NCI-H69 (cell line): ENCODE results near the gene ICA1L.

Source experiments
- DNase-seq: peaks from one replicate; lab custom pipeline; 2025; lab: John Stamatoyannopoulos, UW

ICA1L gene

DNA sequence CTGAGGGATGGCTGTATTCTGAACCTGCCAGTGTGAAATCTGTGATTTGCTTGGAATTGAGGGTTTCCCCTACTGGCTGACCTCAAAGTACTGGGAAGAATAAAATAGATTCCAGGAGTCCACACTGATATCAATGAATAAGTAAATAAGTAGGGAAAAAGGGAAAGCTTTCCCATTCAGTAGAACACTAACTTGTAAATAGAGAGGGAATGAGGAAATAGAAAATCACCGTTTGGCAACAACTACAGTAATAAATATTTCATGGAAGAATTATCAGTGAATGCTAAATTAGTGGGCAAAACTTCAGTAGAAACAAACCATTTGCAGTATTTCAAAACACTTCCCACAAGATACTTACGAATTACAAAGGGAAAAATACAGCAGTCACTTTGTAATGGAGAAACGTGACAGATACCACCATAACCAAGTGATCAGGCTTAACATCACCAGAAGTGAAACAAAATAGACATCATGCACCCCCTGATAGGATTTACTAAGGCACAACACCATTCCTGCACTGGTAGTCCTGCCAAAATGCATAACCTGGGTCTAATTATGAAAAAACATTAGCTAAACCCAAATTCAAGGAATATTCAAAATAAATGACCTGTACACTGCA, 88.5 kb downstream of the ICA1L start:
- no peak for DNase-seq

DNA sequence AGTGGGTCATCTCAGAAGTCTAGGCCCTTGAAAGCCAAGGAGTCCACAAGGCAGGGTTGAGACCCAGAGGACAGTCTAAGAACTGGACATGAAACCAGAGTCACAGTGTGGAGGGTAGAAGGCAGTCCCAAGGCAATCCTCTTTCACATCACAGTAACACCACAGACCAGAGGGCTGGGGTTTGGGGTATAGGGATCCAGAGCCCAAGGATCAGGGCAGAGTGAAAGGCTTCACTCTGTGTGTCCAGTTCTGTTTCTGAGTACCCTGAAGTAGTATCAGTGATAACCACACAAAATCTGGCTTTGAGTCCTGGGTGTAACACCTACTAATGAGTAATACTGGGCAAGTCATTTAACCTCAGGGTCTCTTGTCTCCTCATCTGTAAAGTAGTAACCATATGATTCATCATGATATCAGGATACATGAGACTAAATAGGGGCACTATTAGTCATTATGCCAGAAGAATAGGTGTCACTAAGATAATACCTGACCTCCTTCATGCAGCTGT, 91.0 kb downstream of the ICA1L start:
- DNase-seq: peak; percentile 42

DNA sequence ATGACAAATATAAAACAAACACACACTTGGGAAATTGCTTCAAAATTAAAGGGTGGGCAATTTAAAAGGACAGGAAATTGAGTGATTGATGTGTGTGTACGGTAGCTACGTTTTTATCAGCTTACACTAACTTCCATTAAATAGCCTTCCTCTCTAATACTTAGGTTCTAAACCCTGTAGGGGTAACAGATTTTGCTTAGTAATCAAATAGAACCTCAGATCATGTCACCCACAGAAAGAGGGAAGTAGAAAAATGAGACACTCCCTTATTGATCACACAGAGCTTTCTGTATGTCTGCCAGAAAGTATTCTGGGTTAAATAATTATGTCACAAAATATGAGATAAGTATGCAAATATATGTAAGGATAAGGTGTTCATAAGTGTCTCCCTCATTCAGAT, 93.3 kb downstream of the ICA1L start:
- no peak for DNase-seq

DNA sequence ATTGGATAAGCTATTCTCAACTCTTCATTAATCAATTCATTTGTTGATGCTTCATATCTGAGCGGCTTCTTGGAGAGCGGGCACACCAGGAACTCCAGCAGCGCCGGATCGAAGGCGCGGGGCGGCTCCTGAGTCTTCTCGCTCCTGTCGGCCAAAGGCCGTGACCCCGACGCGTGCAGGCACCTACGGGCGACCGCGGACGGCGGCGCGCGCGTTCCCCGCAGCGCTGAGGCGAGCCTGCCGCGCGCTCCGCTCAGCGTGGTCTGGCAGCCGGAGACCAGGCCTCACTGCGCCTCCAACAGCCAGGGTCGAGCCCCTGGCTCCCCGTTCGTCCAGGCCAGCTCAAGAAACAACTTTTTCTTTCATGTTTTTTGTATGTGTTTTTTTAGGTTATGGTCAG, 97.5 kb downstream of the ICA1L start:
- DNase-seq: no peak

DNA sequence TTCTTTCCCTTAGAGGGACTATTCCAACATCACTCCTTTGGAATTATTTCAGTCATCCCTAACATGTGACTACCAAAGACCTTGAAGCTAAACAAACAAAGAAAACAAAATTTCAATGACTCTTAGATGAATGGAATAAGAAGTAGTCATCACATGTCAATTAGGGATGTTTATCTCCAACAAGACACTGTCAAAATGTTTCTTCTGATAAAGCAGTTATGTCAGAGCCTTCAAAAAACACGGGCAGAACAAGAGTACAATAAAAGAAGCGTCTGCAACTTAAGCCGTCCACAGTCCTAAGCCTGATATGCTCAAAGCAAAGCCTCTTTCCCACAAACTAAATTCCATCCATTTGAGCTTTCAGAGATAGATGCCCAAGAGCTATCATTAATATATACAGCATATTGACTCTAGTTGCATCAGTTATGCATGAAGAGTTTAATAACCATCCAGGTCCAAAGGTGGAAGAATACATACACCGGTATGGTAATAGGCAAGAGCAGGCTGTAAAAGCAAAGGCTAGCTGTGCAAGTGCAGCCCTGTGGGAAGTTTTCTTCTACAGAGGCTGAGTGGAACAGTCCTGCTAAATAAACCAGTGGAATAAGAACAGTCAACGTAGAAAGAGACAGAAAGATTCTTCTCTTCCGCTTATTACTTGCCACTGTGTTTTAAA, 98.1 kb downstream of the ICA1L start:
- DNase-seq: no peak

DNA sequence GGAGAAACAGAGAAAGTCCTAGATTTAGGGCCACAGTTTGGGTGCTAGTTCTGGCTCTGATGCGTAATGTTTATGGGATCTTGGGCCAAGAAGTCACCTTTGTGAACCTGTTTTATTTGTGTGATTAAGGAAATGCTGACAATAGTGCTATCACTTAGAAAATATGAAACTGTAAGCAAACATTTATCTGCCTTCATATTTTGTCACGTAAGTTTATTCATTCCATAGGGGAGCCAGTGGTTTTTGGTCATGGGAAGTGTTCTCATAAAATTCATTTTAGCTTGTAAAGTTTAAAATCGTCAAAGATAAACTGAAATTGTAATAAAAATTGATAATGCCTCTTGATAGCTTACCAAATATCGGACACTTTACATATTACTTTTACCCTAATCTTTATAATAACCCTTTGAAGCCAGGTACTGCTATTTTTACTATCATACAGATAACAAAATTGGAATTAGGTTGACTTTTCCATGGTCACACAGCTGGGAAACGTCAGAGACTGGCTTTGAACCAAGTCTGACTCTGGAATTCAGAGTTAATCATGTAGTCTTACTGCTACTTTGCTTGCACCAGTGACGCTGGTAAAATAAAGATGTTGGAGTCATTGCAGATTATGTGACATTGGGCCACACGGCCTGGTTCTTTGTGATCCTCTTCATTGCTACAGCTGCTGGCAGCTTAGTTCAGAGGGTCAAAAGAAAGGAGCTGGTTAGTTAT, 99.7 kb downstream of the ICA1L start:
- DNase-seq: no peak

DNA sequence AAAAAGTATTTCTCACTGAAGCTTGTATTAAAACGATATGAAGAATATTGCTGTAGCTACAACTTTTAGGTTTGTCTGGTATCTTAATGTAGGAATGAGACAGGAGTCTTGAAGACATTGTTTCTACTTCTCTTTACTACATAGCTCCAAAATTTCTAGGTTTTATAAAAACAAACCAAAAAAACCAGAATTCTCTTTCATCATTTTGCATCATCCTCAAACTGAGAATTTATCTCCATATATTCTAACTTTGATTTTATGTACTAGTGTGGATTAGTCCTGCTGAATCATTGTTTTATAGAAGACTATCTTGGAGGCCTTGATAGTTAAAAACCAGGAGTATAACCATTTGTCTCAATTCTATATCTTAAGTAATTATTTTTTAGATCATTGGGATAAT, 100.2 kb downstream of the ICA1L start:
- no peak for DNase-seq

DNA sequence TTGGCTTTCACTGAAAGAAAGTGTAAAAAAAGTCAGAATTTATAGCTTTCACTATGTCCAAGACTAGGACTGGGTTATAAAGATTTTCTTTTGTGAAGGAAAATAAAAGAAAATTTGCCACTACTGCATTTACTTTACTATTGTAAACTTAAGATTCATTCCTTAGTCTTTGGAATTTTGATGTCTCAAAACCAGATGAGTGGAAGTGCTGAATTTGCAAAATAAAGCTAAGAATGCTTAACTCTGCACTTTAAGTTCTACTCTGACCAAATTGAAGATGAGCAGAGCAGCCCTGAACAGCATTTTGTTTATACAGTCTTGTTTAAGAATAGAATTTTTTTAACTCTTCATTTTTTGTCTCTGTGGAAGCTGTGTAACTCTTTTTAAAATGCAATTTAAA, 102.4 kb downstream of the ICA1L start:
- DNase-seq: no peak

DNA sequence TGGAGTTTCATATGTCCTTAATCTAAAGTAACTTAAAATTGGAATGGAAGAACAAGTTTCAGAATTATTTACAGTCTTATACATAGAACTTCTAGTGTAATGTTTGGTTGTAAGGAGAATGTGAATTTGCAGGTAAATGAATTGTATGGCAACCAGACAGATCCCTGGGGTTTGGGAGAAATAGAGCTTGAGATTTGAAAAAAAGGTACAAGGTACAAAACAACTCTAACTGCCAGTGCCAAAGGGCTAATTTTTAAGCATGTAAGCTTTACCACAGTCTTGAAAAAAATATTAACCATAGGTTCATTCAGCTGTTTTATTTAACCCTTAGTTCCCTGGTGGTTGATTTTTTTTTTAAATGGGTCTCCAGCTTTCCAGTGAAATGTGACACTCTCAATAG, 103.3 kb downstream of the ICA1L start:
- no peak for DNase-seq

DNA sequence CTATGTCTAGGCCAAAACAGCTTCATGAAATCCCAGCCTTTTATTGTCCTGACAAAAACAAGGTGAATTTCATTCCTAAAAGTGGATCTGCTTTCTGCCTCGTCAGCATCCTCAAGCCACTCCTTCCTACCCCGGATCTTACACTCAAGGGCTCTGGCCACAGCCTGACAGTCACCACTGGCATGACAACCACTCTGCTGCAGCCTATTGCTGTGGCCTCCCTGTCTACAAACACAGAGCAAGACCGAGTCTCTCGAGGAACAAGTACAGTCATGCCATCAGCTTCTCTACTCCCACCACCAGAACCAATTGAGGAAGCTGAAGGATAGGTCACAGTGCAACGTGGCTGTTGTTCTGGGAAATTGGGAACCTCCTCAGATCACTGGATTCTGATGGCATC, 106.1 kb downstream of the ICA1L start:
- no peak for DNase-seq

DNA sequence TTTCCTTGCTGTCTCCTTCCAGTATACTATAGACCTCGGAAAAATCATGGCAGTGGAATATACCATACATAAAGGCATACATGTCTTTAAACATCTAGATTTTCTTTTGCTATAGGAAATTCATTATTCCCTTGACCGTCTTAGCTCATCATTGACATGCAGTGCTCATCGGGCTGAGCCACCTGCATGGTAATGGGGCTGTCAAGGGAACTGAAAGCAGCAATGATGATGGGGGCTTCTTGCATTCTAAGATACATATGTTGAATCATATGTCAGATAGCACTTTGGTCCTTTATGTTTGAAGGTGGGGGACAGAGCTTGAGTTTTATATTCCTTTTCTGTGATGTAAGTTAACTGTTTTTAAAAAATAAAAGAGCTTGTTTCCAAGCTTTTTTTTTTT, 106.6 kb downstream of the ICA1L start:
- no peak for DNase-seq

DNA sequence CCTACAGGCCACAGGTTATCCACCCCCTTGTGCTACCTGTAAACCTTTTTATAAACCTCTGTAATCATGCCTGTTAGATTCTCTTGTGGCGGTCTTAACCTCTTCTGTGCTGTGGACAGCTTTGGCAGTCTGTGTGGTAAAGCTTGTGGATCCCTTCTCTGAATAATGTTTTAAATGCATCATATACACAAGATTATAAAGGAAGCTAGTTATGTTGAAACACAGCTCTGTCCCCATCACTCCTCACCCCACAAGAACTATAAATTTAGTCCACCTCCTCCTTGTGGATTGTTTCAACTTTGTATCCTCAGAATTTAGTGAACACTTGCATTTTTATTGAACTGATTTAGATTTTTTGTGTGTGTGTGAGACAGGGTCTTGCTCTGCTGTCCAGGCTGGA, 107.7 kb downstream of the ICA1L start:
- no peak for DNase-seq

DNA sequence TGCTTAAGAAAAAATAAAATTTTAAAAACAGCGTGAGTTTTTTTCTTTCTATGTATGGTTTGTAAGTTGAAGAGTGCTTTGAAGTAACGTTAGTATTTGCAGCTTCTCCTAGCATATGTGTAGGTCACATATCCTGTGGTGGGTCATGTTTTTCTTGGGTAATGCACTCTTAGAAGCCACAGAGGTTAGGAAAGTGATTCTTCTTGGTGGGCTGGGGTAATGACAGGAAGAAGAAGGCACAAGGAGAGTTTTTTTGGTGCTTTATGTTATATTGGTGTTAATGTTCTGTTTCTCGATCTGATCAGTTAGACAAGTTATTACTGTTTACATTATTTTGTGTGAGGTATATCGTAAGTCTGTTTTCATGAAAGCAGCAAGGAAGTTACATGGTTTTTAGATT, 109.0 kb downstream of the ICA1L start:
- no peak for DNase-seq

DNA sequence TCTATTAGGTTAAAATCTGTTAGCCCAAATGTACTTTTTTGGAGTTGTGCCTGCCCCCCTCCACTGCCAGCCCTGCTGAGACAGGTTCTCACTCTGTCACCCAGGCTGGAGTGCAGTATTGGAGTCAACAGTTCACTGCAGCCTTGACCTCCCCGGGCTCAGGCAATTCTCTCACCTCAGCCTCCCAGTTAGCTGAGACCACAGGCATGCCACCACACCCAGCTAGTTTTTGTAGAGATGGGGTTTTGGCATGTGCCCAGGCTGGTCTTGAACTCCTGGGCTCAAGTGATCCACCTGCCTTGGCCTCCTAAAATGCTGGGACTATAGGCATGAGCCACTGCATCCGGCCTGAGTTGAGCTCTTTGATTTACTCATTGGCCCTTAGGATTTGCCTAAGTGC, 110.7 kb downstream of the ICA1L start:
- DNase-seq: no peak

DNA sequence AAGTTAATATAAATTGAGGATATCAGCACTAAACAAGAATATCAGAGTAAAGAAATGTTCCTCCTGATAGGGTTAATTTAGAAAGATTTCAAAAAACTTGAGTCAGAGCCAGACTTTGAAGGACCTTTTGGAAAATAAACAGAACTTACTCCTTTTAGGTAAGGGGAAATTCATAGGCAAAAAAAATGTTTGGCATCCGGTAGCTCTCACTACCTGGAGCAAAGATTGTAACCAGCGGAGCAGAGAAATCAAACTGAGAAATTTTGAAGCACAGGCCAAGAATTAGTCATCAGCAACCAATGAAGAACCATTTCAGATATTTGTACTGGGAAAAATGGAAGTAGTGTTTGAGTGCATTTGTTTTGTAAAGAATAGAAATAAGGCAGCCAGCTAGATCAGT, 113.0 kb downstream of the ICA1L start:
- no peak for DNase-seq

DNA sequence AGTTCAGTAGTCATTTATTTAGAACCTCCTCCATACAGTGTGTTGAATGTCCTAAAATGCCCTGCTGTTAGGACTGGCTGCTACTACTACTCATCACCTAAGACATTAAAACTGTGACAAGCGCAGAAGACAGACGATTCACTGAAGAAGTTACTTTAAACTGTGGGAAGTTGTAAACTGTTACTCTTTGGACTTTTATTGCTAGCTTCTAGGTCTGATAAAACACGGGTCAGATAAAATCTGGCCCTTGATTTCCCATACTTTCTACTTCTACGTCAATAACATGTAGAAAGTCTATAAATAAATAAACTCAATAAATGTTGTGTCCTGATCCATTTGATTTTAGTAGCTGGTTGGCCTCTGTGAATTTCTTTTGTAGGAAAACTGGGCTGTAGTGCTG, 113.4 kb downstream of the ICA1L start:
- no peak for DNase-seq

DNA sequence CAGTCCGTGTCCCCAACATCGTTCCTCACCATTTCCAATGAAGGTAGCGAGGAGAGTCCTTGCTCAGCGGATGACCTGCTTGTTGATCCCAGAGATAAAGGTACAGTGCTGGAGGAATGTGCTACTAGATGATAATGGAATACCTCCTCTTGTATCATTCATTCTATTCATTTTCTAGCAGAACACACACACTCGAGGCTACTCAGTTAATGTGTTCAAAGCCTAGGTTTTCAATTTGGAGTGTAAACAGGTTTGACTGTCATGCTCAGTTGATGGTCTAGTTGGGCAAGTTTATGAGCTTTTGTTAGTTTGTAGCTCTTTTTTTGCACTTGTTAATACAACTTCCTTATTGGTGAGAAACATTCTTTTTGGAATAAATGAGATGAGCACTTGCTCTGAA, 114.2 kb downstream of the ICA1L start:
- no peak for DNase-seq

DNA sequence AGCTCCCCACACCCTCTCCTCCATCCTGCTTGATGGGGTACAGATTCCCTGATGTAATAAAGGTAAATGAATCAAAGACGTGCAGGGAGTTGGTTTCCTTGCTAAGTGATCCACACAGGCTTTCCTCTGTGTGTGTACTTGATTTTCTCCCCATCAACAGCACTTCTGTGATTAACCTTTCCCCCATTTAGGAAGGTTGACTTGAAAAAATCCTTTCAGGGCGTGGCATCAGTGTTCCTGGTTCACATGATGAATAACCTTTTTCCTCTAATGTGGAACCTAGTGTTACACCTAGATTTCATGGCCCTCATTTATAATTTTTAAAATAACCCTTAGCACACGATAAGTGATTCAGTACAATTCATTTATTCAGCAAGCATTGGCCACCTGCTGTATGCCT, 115.0 kb downstream of the ICA1L start:
- no peak for DNase-seq

DNA sequence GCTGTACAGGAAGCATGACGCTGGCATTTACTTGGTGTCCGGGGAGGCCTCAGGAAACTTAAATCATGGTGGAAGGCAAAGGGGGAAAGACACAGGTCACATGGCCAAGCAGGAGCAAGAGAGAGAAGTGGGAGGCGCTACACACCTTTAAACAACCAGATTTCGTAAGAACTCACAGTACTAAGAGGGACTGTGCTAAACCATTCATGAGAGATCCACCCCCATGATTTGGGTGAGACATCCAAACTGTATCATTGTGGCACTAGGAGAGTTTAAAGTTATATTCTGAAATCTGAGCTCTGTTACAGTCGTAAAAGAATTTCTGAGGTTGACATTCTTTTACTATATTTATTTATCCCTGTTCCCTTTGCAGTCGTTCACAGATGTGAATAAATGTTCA, 116.6 kb downstream of the ICA1L start:
- DNase-seq: no peak

DNA sequence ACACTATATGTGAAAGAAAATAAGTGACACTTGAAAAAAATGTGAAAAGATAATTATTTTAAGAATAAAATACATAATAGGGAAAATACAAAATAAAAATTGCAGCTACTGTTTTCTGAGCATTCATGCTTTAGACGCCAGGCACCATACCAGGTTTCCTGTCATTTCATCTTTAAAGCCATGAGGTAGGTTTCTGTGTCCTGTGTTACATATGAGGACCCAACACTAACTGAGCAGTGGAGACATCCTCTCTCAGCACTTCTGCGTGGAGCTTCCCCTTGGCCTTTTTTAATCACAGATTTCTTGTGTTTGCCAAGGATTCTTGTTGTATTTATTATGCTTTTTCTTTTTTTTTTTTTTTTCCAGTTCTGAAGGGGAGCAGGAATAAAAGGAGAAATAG, 119.5 kb downstream of the ICA1L start:
- no peak for DNase-seq

DNA sequence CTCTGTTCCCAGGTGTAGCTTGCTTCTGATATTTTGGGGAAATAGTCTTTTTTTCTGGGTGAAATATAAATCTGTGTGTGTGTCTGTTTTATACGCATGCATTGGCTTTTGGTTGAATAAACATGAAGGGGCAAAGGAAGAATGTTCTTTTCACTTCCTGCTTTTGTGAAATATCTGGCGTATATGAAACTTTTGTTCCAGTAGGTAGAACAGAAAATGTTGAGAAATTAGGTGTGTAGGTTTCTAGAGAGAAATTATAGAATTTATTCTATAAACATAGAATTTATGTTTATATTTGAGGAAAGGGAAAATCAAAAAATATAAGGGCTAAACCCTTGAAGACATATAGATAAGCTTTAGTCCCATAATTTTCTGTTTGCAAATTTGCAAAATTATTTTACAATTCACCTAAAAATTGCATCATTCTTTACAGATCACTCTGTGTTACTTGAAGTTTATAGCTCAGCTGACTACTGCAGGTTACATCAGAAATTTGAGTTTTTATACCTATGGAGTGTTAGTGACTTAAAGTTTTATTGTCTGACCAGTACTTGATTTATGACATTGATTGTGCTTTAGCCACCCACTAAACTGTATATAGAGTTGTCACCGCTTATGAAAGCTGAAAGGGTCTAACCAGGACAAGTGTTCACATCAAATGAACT, 120.7 kb downstream of the ICA1L start:
- no peak for DNase-seq

DNA sequence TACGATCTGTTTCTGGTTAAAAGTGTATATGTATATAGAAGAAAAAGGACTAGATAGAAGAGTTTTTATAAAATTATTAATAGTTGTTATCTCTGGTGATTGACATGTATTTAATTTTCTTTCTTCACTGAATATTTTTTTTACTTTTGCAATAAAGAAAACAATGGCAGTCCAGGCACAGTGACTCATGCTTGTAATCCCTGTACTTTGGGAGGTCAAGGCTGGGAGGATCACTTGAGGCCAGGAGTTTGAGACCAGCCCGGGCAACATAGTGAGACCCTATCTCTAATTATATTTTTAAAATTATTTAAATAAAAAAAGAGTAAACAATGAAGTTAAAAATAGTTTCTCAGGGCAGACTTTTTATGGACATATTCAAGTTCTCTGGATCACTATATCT, 122.1 kb downstream of the ICA1L start:
- no peak for DNase-seq

DNA sequence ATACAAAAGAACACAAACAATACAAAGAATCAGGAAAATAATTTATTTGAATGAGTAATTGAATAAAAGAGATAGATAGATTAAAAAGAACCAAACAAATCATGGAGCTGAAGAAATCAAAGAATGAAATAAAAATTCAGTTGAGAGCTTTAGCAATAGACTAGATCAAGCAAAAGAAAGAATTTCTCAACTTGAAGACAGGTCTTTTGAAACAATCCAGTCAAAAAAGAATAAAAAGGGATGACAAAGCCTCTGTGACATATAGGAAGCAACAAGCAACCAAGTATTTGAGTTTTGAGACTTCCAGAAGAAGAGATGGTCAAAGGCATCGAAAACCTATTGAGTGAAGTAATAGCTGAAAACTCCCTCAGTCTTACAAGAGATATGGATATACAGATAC, 128.0 kb downstream of the ICA1L start:
- DNase-seq: no peak
